IPS-15b (cell line): ENCODE results near the gene S100A16.

Experiments used
- H3K27me3 ChIP-seq: one replicate; pipeline ENCODE4 v1.6.1; 2013; ENCODE audit warnings: low read length; ENCODE audit not compliant: control insufficient read depth, insufficient read depth
- H3K36me3 ChIP-seq: one replicate; pipeline ENCODE4 v1.6.1; 2013; ENCODE audit warnings: low read length; ENCODE audit not compliant: control insufficient read depth, insufficient read depth
- H3K4me1 ChIP-seq: one replicate; pipeline ENCODE4 v1.6.1; 2013; ENCODE audit warnings: mild to moderate bottlenecking, low read length; ENCODE audit not compliant: control insufficient read depth, insufficient read depth
- H3K4me3 ChIP-seq: one replicate; pipeline ENCODE4 v1.5.1; 2013; ENCODE audit warnings: low read depth, low read length
- H3K9ac ChIP-seq: one replicate; pipeline ENCODE4 v1.6.1; 2013; ENCODE audit warnings: low read depth, mild to moderate bottlenecking, low read length
- H3K9me3 ChIP-seq: one replicate; pipeline ENCODE4 v1.6.1; 2013; ENCODE audit warnings: mild to moderate bottlenecking, low read length; ENCODE audit not compliant: control insufficient read depth, insufficient read depth

Gene S100A16

DNA sequence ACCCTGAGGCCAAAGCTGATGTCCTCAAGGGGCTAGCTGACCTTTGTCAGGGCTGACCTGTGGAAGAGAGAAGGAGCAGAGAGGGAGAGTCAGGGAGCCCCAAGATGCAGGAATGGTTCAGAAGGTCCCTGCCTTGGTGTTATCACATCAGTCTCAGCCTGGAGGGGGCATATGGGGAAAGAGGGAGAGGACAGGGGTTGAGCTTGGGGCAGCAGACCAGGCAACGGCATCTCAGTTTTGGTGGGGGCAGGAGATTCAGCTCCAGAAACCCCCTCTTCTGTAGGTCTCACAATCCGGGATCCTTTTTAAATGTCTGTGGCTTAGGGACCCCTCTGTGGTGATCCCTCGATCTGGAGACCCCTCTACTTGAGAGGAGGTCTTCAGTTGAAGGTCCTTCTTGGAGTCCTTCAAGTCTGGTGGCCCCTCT lies 13.6 kb upstream of the S100A16 start:
- H3K4me1 ChIP-seq, result peaks cover 11% of the 10 kb centered on the region

GRCh38 chr1:153624965-153625611 lies 12.2 kb upstream of the S100A16 start:
- no peaks in the 10 kb centered on the region for H3K36me3 ChIP-seq
- no peak overlapping the region for H3K9ac ChIP-seq
- H3K9me3 ChIP-seq, result no peaks in the 10 kb centered on the region
- no peak overlapping the region for H3K4me3 ChIP-seq
- H3K27me3 ChIP-seq, result no peaks in the 10 kb centered on the region
- H3K4me1 ChIP-seq, result peaks cover 11% of the 10 kb centered on the region

More for the DNA sequence above, 13.6 kb upstream of the S100A16 start:
- Histone ChIP-seq H3K4me3 (peak overlapping the region; percentile 82), H3K36me3 (no peaks in the 10 kb centered on the region), H3K9ac (peak overlapping the region; percentile 85), H3K27me3 (no peaks in the 10 kb centered on the region), H3K9me3 (no peaks in the 10 kb centered on the region)

GRCh38 chr1:153623101-153623500 lies 10.2 kb upstream of the S100A16 start:
- Histone ChIP-seq H3K9me3 (no peaks in the 10 kb centered on the region), H3K36me3 (no peaks in the 10 kb centered on the region), H3K4me3 (no peak overlapping the region), H3K4me1 (peaks cover 11% of the 10 kb centered on the region), H3K9ac (no peak overlapping the region), H3K27me3 (no peaks in the 10 kb centered on the region)

- Histone ChIP-seq H3K9me3 (no peaks in the 10 kb centered on the region), H3K4me3 (no peak overlapping the region), H3K9ac (no peak overlapping the region), H3K4me1 (peaks cover 2% of the 10 kb centered on the region), H3K27me3 (no peaks in the 10 kb centered on the region), H3K36me3 (no peaks in the 10 kb centered on the region)
Observed at GRCh38 chr1:153619171-153619570, 6.2 kb upstream of the S100A16 start.

DNA sequence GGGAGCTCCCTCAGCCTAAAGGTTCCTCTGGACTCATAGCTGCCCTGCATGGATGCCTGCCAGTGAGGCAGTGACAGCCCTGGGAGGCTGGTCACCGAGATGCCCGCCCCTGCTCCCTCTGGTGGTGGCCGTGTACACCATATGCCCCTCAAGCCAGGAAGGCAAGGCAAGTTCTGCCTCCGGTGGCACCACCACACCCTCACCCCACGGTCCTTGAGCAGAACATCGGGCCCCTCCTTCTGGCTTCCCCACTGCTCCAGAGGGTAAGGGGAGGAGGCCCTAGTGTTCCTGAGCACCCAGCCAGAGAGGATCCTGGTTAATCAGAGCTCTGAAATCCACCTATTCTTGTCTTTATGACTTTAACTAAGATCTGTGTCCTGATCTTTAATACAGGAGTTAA lies 4.7 kb upstream of the S100A16 start:
- Histone ChIP-seq H3K4me1 (no peaks in the 10 kb centered on the region), H3K9ac (no peak overlapping the region), H3K36me3 (no peaks in the 10 kb centered on the region)

DNA sequence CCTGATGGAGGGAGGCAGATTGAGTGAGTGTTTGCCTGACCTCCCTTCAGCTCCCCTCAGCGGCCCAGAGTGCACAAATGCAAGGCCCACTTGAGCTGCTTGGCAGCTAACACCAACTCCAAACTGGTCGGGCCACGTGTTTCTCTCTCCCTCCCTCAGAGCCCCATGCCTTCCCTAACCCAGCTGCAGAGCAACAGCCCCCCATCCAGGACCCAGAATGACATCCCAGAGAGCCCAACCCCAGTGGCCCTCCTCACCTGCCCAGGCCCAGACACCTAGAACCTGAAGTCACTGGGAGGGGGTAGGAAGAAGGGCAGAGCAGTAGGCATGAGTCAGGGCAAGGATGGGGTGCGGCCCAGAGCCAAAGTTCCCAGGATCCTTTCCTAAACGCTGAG lies 4.0 kb upstream of the S100A16 start:
- Histone ChIP-seq H3K9ac (no peak overlapping the region), H3K9me3 (no peaks in the 10 kb centered on the region), H3K4me3 (no peak overlapping the region), H3K27me3 (no peaks in the 10 kb centered on the region), H3K4me1 (peaks cover 3% of the 10 kb centered on the region), H3K36me3 (no peaks in the 10 kb centered on the region)

More for the DNA sequence above, 4.7 kb upstream of the S100A16 start:
- H3K27me3 ChIP-seq, result no peaks in the 10 kb centered on the region
- no peaks in the 10 kb centered on the region for H3K9me3 ChIP-seq
- no peak overlapping the region for H3K4me3 ChIP-seq

- Histone ChIP-seq H3K27me3 (no peaks in the 10 kb centered on the region), H3K4me1 (peaks cover 3% of the 10 kb centered on the region), H3K36me3 (no peaks in the 10 kb centered on the region), H3K4me3 (no peak within 1 kb of the TSS), H3K9me3 (no peaks in the 10 kb centered on the region), H3K9ac (peak within 1 kb of the TSS; percentile 37)
Observed at GRCh38 chr1:153616144-153616916, 3.4 kb upstream of the S100A16 start, which contains the start of gene S100A14. S100A14 (minus strand) TSS chr1:153616325; CDS start chr1:153615858, 467 bp downstream.

- H3K27me3 ChIP-seq, result no peaks in the 10 kb centered on the region
- no peaks in the 10 kb centered on the region for H3K9me3 ChIP-seq
- H3K9ac ChIP-seq, result no peak overlapping the region
- no peaks in the 10 kb centered on the region for H3K36me3 ChIP-seq
- peaks cover 3% of the 10 kb centered on the region for H3K4me1 ChIP-seq
- no peak overlapping the region for H3K4me3 ChIP-seq
Observed at GRCh38 chr1:153615406-153615805, 2.5 kb upstream of the S100A16 start.

DNA sequence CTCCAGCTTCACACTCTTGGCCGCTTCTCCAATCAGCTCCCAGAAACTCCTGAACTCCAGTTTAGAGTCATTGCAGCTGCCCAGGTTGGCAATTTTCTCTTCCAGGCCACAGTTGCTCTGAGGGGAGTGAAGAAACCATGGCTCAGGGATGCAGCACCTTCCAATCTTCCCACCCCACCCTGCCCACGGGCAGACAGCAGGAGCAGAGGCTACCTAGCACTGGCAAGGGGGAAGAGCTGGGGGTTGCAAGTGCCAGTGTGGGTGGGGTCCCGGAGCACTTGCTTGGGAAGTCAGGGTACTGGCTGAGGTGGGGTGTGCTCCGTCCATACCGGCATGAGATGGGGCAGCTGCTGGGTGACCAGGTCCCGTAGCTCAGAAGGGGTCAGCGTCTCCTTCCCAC lies 2.0 kb upstream of the S100A16 start:
- Histone ChIP-seq H3K4me1 (peaks cover 3% of the 10 kb centered on the region), H3K27me3 (no peaks in the 10 kb centered on the region), H3K4me3 (no peak overlapping the region), H3K9ac (no peak overlapping the region), H3K9me3 (no peaks in the 10 kb centered on the region), H3K36me3 (no peaks in the 10 kb centered on the region)

DNA sequence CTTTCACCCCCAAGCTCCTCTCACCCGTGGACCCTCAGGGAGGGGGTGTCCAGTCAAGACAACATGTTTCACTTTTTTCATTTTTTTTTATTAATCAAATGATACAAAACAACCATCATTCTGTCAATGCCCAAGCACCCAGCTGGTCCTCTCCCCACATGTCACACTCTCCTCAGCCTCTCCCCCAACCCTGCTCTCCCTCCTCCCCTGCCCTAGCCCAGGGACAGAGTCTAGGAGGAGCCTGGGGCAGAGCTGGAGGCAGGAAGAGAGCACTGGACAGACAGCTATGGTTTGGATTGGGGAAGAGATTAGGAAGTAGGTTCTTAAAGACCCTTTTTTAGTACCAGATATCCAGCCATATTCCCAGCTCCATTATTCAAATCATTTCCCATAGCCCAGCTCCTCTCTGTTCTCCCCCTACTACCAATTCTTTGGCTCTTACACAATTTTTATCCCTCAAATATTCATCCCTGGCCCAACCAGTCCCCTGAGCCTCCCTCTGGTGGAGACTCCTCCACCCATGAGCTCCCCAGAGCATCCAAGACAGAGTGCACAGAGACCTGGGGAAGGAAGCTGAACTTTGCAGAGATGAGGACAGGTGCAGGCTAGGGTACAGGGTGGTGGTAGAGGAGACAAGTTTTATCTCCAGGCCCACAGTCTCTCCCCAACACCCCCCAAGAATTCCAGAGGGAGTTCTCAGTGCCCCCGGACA lies 1.4 kb upstream of the S100A16 start:
- H3K4me3 ChIP-seq, result no peak overlapping the region
- H3K9me3 ChIP-seq, result no peaks in the 10 kb centered on the region
- H3K36me3 ChIP-seq, result no peaks in the 10 kb centered on the region
- H3K9ac ChIP-seq, result no peak overlapping the region
- no peaks in the 10 kb centered on the region for H3K27me3 ChIP-seq
- peaks cover 6% of the 10 kb centered on the region for H3K4me1 ChIP-seq

DNA sequence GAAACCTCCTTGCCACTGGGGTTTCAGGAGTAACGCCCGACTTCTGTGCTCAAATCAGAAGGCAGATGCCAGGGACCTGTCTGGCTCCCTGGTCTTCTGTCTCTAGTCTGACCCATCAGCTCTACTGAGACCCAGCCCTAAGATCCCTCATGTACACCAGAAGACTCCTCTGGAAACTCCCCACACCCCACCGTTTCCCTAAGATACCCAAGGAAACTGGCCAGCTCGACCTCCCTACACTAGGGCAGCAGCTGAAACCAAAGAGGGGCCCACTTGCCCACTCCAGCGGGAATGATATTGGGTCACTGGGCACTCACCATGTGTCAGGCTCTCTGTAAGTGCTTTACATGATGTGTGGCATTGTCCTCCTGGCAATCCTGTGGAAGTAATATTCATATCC lies 469 bp upstream of the S100A16 start:
- Histone ChIP-seq H3K4me3 (no peak overlapping the region), H3K4me1 (peaks cover 8% of the 10 kb centered on the region), H3K9me3 (no peaks in the 10 kb centered on the region), H3K27me3 (no peaks in the 10 kb centered on the region), H3K9ac (no peak overlapping the region), H3K36me3 (no peaks in the 10 kb centered on the region)
